Limb (tissue), 2 donors: ENCODE measurements around the gene ARHGAP15.

Experiments
- DNase-seq, 2 donors: peaks; one replicate each; pipeline ENCODE4 v3.0.0-alpha.2; 2016; ENCODE audit errors: extremely low spot score in 2 of 2

Gene ARHGAP15

GRCh38 chr2:143144813-143145455 lies 15.7 kb downstream of the ARHGAP15 start:
- DNase-seq, result no peak

GRCh38 chr2:143146366-143146765 lies 17.1 kb downstream of the ARHGAP15 start:
- no peak for DNase-seq

DNA sequence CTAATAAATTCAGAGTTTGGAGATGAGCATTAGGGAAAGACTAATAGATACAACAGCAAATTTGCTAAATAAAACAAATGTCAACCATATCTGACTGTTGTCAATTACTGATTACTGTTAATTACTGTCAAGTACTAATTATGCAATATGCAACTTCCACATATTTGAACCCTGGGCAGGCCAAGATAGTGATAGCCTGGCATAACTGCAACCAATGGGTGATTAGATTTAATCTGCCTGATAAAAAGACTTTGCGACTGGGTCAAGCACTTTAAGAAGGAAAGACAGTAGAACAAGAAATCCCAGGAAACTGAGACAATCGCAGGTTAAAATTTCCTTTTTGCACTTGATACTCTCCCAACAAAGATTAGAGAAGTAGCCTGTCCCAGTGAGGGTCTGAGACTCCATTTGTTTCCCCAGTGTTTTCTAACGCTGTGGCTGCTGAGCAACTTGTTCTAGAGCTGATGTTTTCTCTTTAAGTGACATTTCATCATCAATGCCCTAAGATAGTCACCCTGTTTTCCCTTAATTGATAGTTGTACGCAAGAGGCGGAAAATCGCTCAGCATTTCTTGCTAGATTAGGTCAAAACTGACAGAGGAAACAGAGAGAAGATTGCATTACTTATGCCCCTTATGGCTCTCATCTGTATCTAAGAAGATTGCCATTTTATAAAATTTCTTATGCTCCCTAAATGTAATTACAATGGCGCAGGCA lies 17.8 kb downstream of the ARHGAP15 start:
- DNase-seq, result no peak

- DNase-seq, result no peak
Measured at GRCh38 chr2:143148011-143148410, 18.8 kb downstream of the ARHGAP15 start.

- no peak for DNase-seq
Measured at GRCh38 chr2:143148757-143149156, 19.5 kb downstream of the ARHGAP15 start.

- DNase-seq, result no peak
Measured at GRCh38 chr2:143150287-143150686, 21.1 kb downstream of the ARHGAP15 start.

DNA sequence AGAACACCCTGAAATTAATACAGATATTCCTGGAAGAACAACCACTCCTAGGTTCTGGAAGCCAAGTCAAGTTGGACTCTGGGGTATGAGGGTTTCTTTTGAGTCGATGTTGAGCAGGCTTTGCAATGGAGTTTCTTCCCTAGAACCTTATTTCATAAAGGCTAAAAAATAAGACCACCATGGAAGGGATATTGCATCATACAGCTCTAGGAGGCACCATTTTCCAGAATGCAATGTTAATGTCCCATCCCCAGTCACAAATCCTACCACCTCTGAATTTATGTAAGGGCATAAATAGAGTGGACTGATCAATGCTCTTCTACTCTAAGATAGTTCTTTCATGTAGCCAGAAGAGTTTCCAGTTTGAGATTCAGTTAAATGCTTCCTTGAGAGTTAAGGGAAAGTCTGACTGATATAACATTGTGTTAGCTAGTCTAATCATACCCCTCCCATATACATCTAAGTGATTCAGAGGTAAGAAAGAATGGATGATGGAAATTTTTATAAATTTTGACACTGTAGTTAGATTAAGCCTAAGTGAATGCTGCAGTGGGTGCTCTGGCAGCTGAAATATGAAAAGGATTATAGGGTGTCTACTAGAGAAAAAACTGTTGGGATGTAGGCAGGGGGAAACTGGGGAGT lies 22.0 kb downstream of the ARHGAP15 start:
- no peak for DNase-seq

DNA sequence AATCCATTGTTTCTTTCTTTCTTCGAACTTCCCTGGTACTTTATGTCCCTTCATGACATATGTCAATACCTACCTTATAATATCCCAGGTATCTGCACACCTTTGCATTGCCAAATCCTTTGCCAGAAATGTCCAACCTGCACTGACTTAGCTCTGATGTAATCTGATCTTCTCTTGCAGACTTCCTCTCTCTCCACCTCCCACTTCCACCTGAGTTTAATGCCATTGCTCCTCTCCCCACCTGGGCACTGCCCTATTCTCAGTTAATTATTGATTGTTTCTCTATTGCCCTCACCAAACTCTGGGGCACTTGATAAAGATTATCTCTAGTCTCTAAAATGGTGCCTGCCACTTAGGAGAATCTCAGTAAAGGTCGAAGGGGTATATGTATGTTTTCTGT lies 23.0 kb downstream of the ARHGAP15 start:
- no peak for DNase-seq

- DNase-seq, result no peak
Measured at GRCh38 chr2:143152637-143153036, 23.4 kb downstream of the ARHGAP15 start.

DNA sequence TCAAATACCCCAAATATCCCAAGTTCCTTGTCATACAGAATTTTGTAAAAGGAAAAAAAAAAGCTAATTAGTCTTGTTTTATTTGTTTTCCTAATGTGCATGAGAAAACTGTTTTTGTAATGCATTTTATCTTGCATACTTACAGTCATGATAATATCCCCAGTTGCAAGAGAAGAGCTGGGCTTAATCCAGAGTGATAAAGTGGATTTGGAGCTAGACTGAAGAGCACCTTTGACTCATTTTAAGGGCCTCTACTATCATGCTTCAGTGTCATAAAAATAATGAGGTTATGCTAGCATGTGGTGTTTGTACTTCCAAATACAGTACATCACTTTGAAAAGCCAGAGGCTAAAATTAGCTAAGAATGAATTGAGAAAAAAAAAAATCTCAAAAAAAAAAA lies 26.4 kb downstream of the ARHGAP15 start:
- no peak for DNase-seq

DNA sequence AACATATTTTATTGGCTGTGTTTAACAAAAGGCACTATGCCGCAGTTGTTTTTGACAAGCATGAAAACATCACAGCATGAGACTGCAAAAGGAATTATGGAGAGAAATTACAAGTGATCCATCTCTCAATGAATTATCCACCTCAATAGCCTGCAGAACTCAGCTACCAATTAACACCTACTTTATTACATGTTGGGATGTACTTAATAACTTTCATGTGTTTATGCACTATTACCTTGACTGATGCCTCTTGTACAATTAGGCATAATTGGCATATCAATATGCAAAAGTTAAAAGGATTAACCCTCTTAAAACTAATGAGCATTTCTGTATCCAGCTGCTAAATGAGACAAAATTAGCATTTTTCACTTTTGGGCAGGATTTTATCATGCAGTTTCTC lies 27.8 kb downstream of the ARHGAP15 start:
- no peak for DNase-seq

- no peak for DNase-seq
Measured at GRCh38 chr2:143157418-143157817, 28.2 kb downstream of the ARHGAP15 start.

DNA sequence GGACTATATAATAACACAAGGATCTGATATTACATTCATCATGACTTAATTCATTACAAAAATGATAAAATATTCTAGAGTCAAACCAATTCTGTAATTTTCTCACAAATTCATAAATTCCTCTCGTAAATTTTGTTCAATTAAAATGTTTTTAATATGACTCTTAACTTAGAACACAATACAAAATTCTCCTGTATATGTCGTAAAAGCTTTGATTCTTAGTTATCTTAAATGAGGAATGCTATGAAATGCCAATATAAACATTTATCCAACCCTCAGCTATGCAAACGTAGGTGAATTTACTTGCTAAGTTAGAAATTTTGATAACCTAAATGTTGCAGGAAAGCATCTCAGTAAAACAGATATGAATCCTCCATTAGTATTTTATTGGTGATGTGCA lies 28.9 kb downstream of the ARHGAP15 start:
- no peak for DNase-seq

GRCh38 chr2:143158551-143159485 lies 29.6 kb downstream of the ARHGAP15 start:
- DNase-seq, result no peak

GRCh38 chr2:143159486-143159840 lies 30.2 kb downstream of the ARHGAP15 start:
- DNase-seq, result no peak

DNA sequence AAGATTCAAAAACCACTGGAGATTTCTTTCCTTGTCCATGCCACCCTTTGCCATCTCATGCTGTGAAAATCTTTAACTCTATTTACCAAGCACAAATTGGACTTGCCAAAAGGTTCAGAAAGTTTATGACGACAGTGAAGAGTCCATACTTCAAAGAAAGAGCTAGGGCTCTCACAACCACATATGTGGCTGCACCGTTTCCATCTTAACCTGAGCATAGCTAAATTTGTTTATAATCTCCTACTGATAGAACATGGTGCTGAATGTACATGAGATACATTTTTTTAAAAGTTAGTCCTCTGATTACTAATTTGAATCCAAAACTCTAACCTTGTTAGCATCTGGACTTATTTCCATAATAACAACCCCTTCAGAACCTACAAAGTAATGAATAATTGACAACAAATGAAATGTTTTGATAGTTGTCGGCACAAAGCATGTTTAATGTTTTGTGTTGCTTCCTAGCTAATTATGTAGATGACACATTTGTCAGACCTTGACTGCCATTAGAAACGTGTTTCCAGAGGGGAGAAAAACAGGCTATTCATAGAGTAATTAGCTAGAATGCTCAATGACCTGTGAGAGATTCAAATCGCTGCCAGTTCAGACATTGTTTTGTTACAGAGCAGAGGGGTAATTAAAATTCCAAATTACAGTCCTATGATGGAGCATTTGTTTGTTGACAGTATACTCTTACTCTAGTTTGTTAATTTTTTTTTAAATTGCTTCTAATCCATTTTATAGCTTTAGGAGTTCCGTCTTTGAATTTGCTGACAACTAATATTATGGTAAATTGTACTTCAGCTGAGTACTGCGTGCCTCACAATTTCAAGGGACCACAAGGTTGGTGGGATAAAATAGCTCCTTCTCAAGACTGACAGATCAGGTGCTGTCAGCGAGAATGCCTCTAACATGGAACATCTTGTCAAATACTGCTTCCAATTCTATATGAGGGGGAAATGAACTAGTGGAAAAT lies 31.8 kb downstream of the ARHGAP15 start:
- DNase-seq, result no peak

GRCh38 chr2:143162123-143162837 lies 33.1 kb downstream of the ARHGAP15 start:
- peak; percentile 57 to 82 for DNase-seq

DNA sequence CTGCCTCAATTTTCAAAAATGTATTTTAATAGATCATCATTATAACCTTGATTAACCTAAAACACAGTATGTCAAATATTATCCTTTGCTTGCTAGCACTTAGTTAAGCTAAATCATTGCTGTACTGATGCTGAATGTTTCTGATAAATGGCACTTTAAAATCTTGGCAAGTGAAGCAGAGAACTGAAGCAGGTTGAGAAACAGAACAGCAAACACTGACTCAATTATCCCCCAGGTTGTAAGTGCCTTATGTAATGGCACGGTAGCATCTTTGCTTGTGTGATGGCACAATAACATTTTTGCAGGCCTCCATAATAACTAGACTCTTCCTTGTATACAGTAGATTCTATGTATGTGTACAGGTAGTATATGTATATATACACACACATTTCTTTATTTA lies 33.8 kb downstream of the ARHGAP15 start:
- DNase-seq, result no peak

DNA sequence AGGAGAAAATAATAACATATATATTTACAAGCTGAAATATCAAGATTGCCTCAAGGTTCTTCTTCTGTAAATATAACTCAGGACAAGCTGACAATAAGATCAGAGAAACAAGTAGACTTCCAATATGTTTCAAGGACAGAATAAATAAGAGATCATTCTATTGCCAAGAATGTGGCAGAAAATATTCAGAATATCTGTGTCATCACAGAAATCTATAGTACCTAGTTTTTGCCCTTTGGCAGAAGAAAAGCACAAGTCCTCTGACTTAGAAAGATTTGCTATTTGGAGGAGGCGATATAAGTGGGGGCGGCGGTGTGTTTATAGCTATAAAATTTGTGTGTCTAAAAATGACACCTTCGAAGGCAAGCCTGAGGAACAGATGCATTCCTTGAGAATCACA lies 34.3 kb downstream of the ARHGAP15 start:
- DNase-seq, result no peak

DNA sequence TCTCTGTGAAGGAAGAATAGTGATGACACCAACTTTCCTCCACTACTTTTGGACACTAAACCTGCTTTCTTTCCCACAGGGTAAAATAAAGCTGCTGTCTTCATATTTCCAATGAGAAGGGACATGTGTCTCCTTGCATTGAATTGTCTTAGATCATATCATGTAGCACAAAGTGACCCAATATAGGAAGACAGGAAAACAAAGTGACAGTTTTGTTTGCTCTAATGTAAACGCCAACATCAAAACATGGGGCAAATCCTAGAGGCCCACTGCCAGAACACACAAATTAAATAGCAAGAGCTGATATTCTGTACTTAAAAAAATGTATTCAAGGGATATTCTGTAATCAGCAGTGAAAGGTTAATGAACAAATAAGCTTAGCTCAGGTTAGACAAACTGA lies 36.1 kb downstream of the ARHGAP15 start:
- DNase-seq, result no peak
